HCT116 (cell line): ENCODE data around the gene ATAT1. TPM values are rescaled to one million over a fixed set of nuclear protein-coding genes. Genes with fewer than 3 reads are reported as not detected.

Experiments
- ATAC-seq: fragments of 200-7000 bp; cut with Tn5 transposase; 2 replicates; pipeline ENCODE4 v1.9.1; 2020; ENCODE audit warnings: mild to moderate bottlenecking, moderate library complexity
- BruUV-seq: library from RNA; stranded (reverse); fragments of 400-500 nt; replicated peaks from 2 replicates; lab custom pipeline; 2021; lab: Mats Ljungman, UMichigan
- CTCF ChIA-PET: fragments of 300-600 bp; sonication (Branson Sonifier 250); formaldehyde crosslinking; loops from one replicate; lab custom pipeline; 2021; ENCODE audit warnings: antibody characterized with exemption; lab: Charles Lee
- POLR2A ChIA-PET: fragments of 300-600, 350-600 bp; sonication (Branson Sonifier 250); formaldehyde crosslinking; loops from one replicate; lab custom pipeline; 2021; ENCODE audit warnings: antibody characterized with exemption; lab: Charles Lee
- RAD21 ChIA-PET, 2 experiments: fragments of 300-600 bp; sonication (Branson Sonifier 250); formaldehyde crosslinking; loops; one replicate each; lab custom pipeline; 2023; ENCODE audit warnings: low total read pairs in 2 of 2; ENCODE audit not compliant: uncharacterized antibody in 2 of 2, unreplicated experiment in 2 of 2, low non-redundant PET in 1 of 2; lab: Charles Lee
- DNase-seq: peaks from one replicate; pipeline ENCODE4 v3.0.0-alpha.2; 2010; ENCODE audit warnings: low read depth, low spot score
- H2AFZ ChIP-seq: fragments of 200-600 bp; shearing (Covaris generic), sonication (generic); 2 replicates; pipeline ENCODE4 v1.6.1; 2017; ENCODE audit warnings: low read depth, mixed run types, mixed read lengths, antibody characterized with exemption, low read length; ENCODE audit not compliant: poor library complexity, severe bottlenecking
- H3K27ac ChIP-seq: 2 replicates; pipeline ENCODE4 v1.5.1; 2012; ENCODE audit warnings: low read depth, low read length
- H3K27me3 ChIP-seq: fragments of 200-600 bp; sonication (generic); 2 replicates; pipeline ENCODE4 v1.6.1; 2016; ENCODE audit warnings: mixed run types, low read length, mixed read lengths; ENCODE audit not compliant: insufficient read depth
- H3K36me3 ChIP-seq, 2 experiments: fragments of 200-500 bp in 1 of 2; fragments of 200-600 bp in 1 of 2; sonication (Bioruptor generic) in 1 of 2; sonication (generic) in 1 of 2; 2 replicates each; pipeline versions ENCODE4 v1.5.1 to v1.6.1; 2014 to 2016; ENCODE audit warnings: low read length in 2 of 2, inconsistent platforms in 1 of 2, mixed read lengths in 1 of 2, mixed run types in 1 of 2; ENCODE audit not compliant: insufficient read depth in 2 of 2, control insufficient read depth in 1 of 2
- H3K4me1 ChIP-seq, 2 experiments: fragments of 200-600 bp in 1 of 2; sonication (generic) in 1 of 2; 2 replicates each; pipeline versions ENCODE4 v1.5.1 to v1.6.1; 2012 to 2017; ENCODE audit warnings: low read length in 2 of 2, inconsistent platforms in 1 of 2, mild to moderate bottlenecking in 1 of 2, mixed read lengths in 1 of 2, mixed run types in 1 of 2, moderate library complexity in 1 of 2; ENCODE audit not compliant: insufficient read depth in 2 of 2, control insufficient read depth in 1 of 2
- H3K4me2 ChIP-seq: fragments of 200-600 bp; sonication (generic); 2 replicates; pipeline ENCODE4 v1.6.1; 2017; ENCODE audit warnings: mixed run types, low read length, mixed read lengths
- H3K4me3 ChIP-seq, 2 experiments: fragments of 200-600 bp in 1 of 2; sonication (generic) in 1 of 2; replicated peaks in 1 of 2; 2 replicates each; pipeline ENCODE4 v1.5.1; 2011 to 2016; ENCODE audit warnings: low read length in 2 of 2, control low read depth in 1 of 2, low read depth in 1 of 2, mild to moderate bottlenecking in 1 of 2, mixed read lengths in 1 of 2, mixed run types in 1 of 2
- H3K79me2 ChIP-seq: fragments of 200-600 bp; sonication (generic); 2 replicates; pipeline ENCODE4 v1.6.1; 2017; ENCODE audit warnings: mild to moderate bottlenecking, mixed run types, low read length, moderate library complexity, mixed read lengths; ENCODE audit not compliant: insufficient read depth
- H3K9ac ChIP-seq: fragments of 200-600 bp; sonication (generic); 2 replicates; pipeline ENCODE4 v1.6.1; 2016; ENCODE audit warnings: low read length, mixed read lengths
- H3K9me2 ChIP-seq: fragments of 200-600 bp; sonication (generic), shearing (Covaris generic); 2 replicates; pipeline ENCODE4 v1.6.1; 2017; ENCODE audit warnings: mixed run types, mild to moderate bottlenecking, moderate library complexity; ENCODE audit not compliant: insufficient read depth
- H3K9me3 ChIP-seq, 2 experiments: fragments of 200-500 bp in 1 of 2; fragments of 200-600 bp in 1 of 2; sonication (Bioruptor generic) in 1 of 2; sonication (generic) in 1 of 2; 2 replicates each; pipeline ENCODE4 v1.6.1; 2014 to 2017; ENCODE audit warnings: low read length in 2 of 2, mixed read lengths in 2 of 2, inconsistent platforms in 1 of 2, low read depth in 1 of 2, mild to moderate bottlenecking in 1 of 2, mixed run types in 1 of 2, moderate library complexity in 1 of 2; ENCODE audit not compliant: control insufficient read depth in 1 of 2, insufficient read depth in 1 of 2
- H4K20me1 ChIP-seq: fragments of 200-600 bp; sonication (generic), shearing (Covaris generic); 2 replicates; pipeline ENCODE4 v1.6.1; 2017; ENCODE audit warnings: mixed run types, mild to moderate bottlenecking, moderate library complexity; ENCODE audit not compliant: insufficient read depth
- CBX3 ChIP-seq: IDR thresholded peaks from 2 replicates; pipeline ENCODE4 v1.6.1; 2012; ENCODE audit warnings: low read depth
- CEBPB ChIP-seq: IDR thresholded peaks from 2 replicates; pipeline ENCODE4 v1.6.1; 2012; ENCODE audit warnings: low read depth
- ELF1 ChIP-seq: IDR thresholded peaks from 2 replicates; pipeline ENCODE4 v1.6.1; 2012; ENCODE audit warnings: low read depth, borderline replicate concordance
- JUND ChIP-seq: IDR thresholded peaks from 2 replicates; pipeline ENCODE4 v1.6.1; 2012
- POLR2A ChIP-seq: IDR thresholded peaks from 2 replicates; pipeline ENCODE4 v1.7.0; 2011; ENCODE audit warnings: borderline replicate concordance; ENCODE audit not compliant: insufficient read depth, insufficient read length; ENCODE audit errors: extremely low read depth
- POLR2AphosphoS5 ChIP-seq: IDR thresholded peaks from 2 replicates; pipeline ENCODE4 v1.6.1; 2011; ENCODE audit warnings: mild to moderate bottlenecking, low read depth, low read length, moderate library complexity
- RAD21 ChIP-seq: IDR thresholded peaks from 2 replicates; pipeline ENCODE4 v1.6.1; 2012; ENCODE audit warnings: low read depth, mild to moderate bottlenecking
- SRF ChIP-seq: IDR thresholded peaks from 2 replicates; pipeline ENCODE4 v1.6.1; 2012; ENCODE audit warnings: low read depth
- YY1 ChIP-seq: IDR thresholded peaks from 2 replicates; pipeline ENCODE4 v1.6.1; 2011; ENCODE audit warnings: low read length, low read depth, moderate library complexity, mild to moderate bottlenecking; ENCODE audit not compliant: insufficient replicate concordance; ENCODE audit errors: extremely low read depth
- ZBTB33 ChIP-seq: IDR thresholded peaks from 2 replicates; pipeline ENCODE4 v1.6.1; 2011; ENCODE audit warnings: mild to moderate bottlenecking, low read length, moderate library complexity; ENCODE audit not compliant: insufficient replicate concordance; ENCODE audit errors: extremely low read depth
- ZNF274 ChIP-seq: fragments of 200-500 bp; sonication (Bioruptor generic); IDR thresholded peaks from 2 replicates; pipeline ENCODE4 v1.6.1; 2014; ENCODE audit warnings: mild to moderate bottlenecking, low read depth, low read length, inconsistent platforms
- intact Hi-C: fragments of 100-400 bp; cut with micrococcal nuclease; formaldehyde crosslinking; loops from 2 replicates; pipeline ENCODE4 v1.10.0; 2022
- total RNA-seq: library from RNA; stranded (reverse); gene quantifications from one replicate; pipeline ENCODE4 v1.2.1, GENCODE V29; 2021; ENCODE audit not compliant: unreplicated experiment

ATAT1 gene
- total RNA-seq, 1 experiment from 2014 or later: 19.8 TPM

GRCh38 chr6:30688569-30688968 lies 61.9 kb downstream of the ATAT1 start:
- Histone ChIP-seq H4K20me1 (no peaks in the 10 kb centered on the region), H3K27ac (peak overlapping the region; percentile 98), H3K4me3 (peak overlapping the region in 1 of 2 experiments; percentile 87; a peak in 3 of 4 replicates), H3K9ac (peak overlapping the region; percentile 95), H3K9me2 (no peaks in the 10 kb centered on the region), H3K4me2 (peak overlapping the region; percentile 98), H3K79me2 (peaks cover 28% of the 10 kb centered on the region), H3K36me3 (no peaks in the 10 kb centered on the region), H3K9me3 (no peaks in the 10 kb centered on the region), H3K27me3 (no peaks in the 10 kb centered on the region), H3K4me1 (peaks cover 48 to 71% of the 10 kb centered on the region in 2 experiments), H2AFZ (no peak overlapping the region)
- intact Hi-C loops: no loop called here
- ATAC-seq: no peak
- DNase-seq: no peak
- no TSS peak for BruUV-seq
- ChIA-PET CTCF (no interaction called here), POLR2A (interaction anchor here (0.8 to 2.4 kb wide), 4 partner anchors 23 to 74 kb away, joined by 4 to 12 read pairs (median 4); partner anchors contain the start of gene MDC1), RAD21 (no interaction called here)
- TF ChIP-seq ZBTB33: no peak
- no peak for TF ChIP-seq ELF1
- TF ChIP-seq POLR2A: no peak
- no peak for TF ChIP-seq RAD21
- no peak for TF ChIP-seq ZNF274
- TF ChIP-seq JUND: no peak
- no peak for TF ChIP-seq POLR2AphosphoS5
- TF ChIP-seq YY1: no peak
- TF ChIP-seq CEBPB: no peak
- no peak for TF ChIP-seq SRF
- no peak for TF ChIP-seq CBX3
